HCT116 (cell line): ENCODE data around the gene CCR5AS.

Experiments
- ATAC-seq: fragments of 200-7000 bp; cut with Tn5 transposase; 2 replicates; pipeline ENCODE4 v1.9.1; 2020; ENCODE audit warnings: mild to moderate bottlenecking, moderate library complexity
- BruUV-seq: library from RNA; stranded (reverse); fragments of 400-500 nt; replicated peaks from 2 replicates; lab custom pipeline; 2021; lab: Mats Ljungman, UMichigan
- CTCF ChIA-PET: fragments of 300-600 bp; sonication (Branson Sonifier 250); formaldehyde crosslinking; loops from one replicate; lab custom pipeline; 2021; ENCODE audit warnings: antibody characterized with exemption; lab: Charles Lee
- POLR2A ChIA-PET: fragments of 300-600, 350-600 bp; sonication (Branson Sonifier 250); formaldehyde crosslinking; loops from one replicate; lab custom pipeline; 2021; ENCODE audit warnings: antibody characterized with exemption; lab: Charles Lee
- RAD21 ChIA-PET, 2 experiments: fragments of 300-600 bp; sonication (Branson Sonifier 250); formaldehyde crosslinking; loops; one replicate each; lab custom pipeline; 2023; ENCODE audit warnings: low total read pairs in 2 of 2; ENCODE audit not compliant: uncharacterized antibody in 2 of 2, unreplicated experiment in 2 of 2, low non-redundant PET in 1 of 2; lab: Charles Lee
- DNase-seq: peaks from one replicate; pipeline ENCODE4 v3.0.0-alpha.2; 2010; ENCODE audit warnings: low read depth, low spot score
- H2AFZ ChIP-seq: fragments of 200-600 bp; shearing (Covaris generic), sonication (generic); 2 replicates; pipeline ENCODE4 v1.6.1; 2017; ENCODE audit warnings: low read depth, mixed run types, mixed read lengths, antibody characterized with exemption, low read length; ENCODE audit not compliant: poor library complexity, severe bottlenecking
- H3K27ac ChIP-seq: 2 replicates; pipeline ENCODE4 v1.5.1; 2012; ENCODE audit warnings: low read depth, low read length
- H3K27me3 ChIP-seq: fragments of 200-600 bp; sonication (generic); 2 replicates; pipeline ENCODE4 v1.6.1; 2016; ENCODE audit warnings: mixed run types, low read length, mixed read lengths; ENCODE audit not compliant: insufficient read depth
- H3K36me3 ChIP-seq, 2 experiments: fragments of 200-500 bp in 1 of 2; fragments of 200-600 bp in 1 of 2; sonication (Bioruptor generic) in 1 of 2; sonication (generic) in 1 of 2; 2 replicates each; pipeline versions ENCODE4 v1.5.1 to v1.6.1; 2014 to 2016; ENCODE audit warnings: low read length in 2 of 2, inconsistent platforms in 1 of 2, mixed read lengths in 1 of 2, mixed run types in 1 of 2; ENCODE audit not compliant: insufficient read depth in 2 of 2, control insufficient read depth in 1 of 2
- H3K4me1 ChIP-seq, 2 experiments: fragments of 200-600 bp in 1 of 2; sonication (generic) in 1 of 2; 2 replicates each; pipeline versions ENCODE4 v1.5.1 to v1.6.1; 2012 to 2017; ENCODE audit warnings: low read length in 2 of 2, inconsistent platforms in 1 of 2, mild to moderate bottlenecking in 1 of 2, mixed read lengths in 1 of 2, mixed run types in 1 of 2, moderate library complexity in 1 of 2; ENCODE audit not compliant: insufficient read depth in 2 of 2, control insufficient read depth in 1 of 2
- H3K4me2 ChIP-seq: fragments of 200-600 bp; sonication (generic); 2 replicates; pipeline ENCODE4 v1.6.1; 2017; ENCODE audit warnings: mixed run types, low read length, mixed read lengths
- H3K4me3 ChIP-seq, 2 experiments: fragments of 200-600 bp in 1 of 2; sonication (generic) in 1 of 2; replicated peaks in 1 of 2; 2 replicates each; pipeline ENCODE4 v1.5.1; 2011 to 2016; ENCODE audit warnings: low read length in 2 of 2, control low read depth in 1 of 2, low read depth in 1 of 2, mild to moderate bottlenecking in 1 of 2, mixed read lengths in 1 of 2, mixed run types in 1 of 2
- H3K79me2 ChIP-seq: fragments of 200-600 bp; sonication (generic); 2 replicates; pipeline ENCODE4 v1.6.1; 2017; ENCODE audit warnings: mild to moderate bottlenecking, mixed run types, low read length, moderate library complexity, mixed read lengths; ENCODE audit not compliant: insufficient read depth
- H3K9ac ChIP-seq: fragments of 200-600 bp; sonication (generic); 2 replicates; pipeline ENCODE4 v1.6.1; 2016; ENCODE audit warnings: low read length, mixed read lengths
- H3K9me2 ChIP-seq: fragments of 200-600 bp; sonication (generic), shearing (Covaris generic); 2 replicates; pipeline ENCODE4 v1.6.1; 2017; ENCODE audit warnings: mixed run types, mild to moderate bottlenecking, moderate library complexity; ENCODE audit not compliant: insufficient read depth
- H3K9me3 ChIP-seq, 2 experiments: fragments of 200-500 bp in 1 of 2; fragments of 200-600 bp in 1 of 2; sonication (Bioruptor generic) in 1 of 2; sonication (generic) in 1 of 2; 2 replicates each; pipeline ENCODE4 v1.6.1; 2014 to 2017; ENCODE audit warnings: low read length in 2 of 2, mixed read lengths in 2 of 2, inconsistent platforms in 1 of 2, low read depth in 1 of 2, mild to moderate bottlenecking in 1 of 2, mixed run types in 1 of 2, moderate library complexity in 1 of 2; ENCODE audit not compliant: control insufficient read depth in 1 of 2, insufficient read depth in 1 of 2
- H4K20me1 ChIP-seq: fragments of 200-600 bp; sonication (generic), shearing (Covaris generic); 2 replicates; pipeline ENCODE4 v1.6.1; 2017; ENCODE audit warnings: mixed run types, mild to moderate bottlenecking, moderate library complexity; ENCODE audit not compliant: insufficient read depth
- CEBPB ChIP-seq: IDR thresholded peaks from 2 replicates; pipeline ENCODE4 v1.6.1; 2012; ENCODE audit warnings: low read depth
- CTCF ChIP-seq, 3 experiments: fragments of 200-600 bp in 1 of 3; sonication (generic) in 1 of 3; IDR thresholded peaks in 2 of 3; conservative IDR thresholded peaks in 1 of 3; 2 replicates each; pipeline ENCODE4 v1.5.1; 2012 to 2017; ENCODE audit warnings: low read depth in 2 of 3, low read length in 2 of 3, antibody characterized with exemption in 1 of 3, borderline replicate concordance in 1 of 3, control low read depth in 1 of 3, mild to moderate bottlenecking in 1 of 3, mixed read lengths in 1 of 3, mixed run types in 1 of 3, moderate library complexity in 1 of 3; ENCODE audit not compliant: insufficient read depth in 1 of 3
- FOSL1 ChIP-seq: IDR thresholded peaks from 2 replicates; pipeline ENCODE4 v1.6.1; 2012; ENCODE audit warnings: low read depth
- JUND ChIP-seq: IDR thresholded peaks from 2 replicates; pipeline ENCODE4 v1.6.1; 2012
- MAX ChIP-seq: IDR thresholded peaks from 2 replicates; pipeline ENCODE4 v1.6.1; 2012
- REST ChIP-seq: IDR thresholded peaks from 2 replicates; pipeline ENCODE4 v1.6.1; 2012; ENCODE audit warnings: low read depth
- SP1 ChIP-seq: IDR thresholded peaks from 2 replicates; pipeline ENCODE4 v1.6.1; 2012; ENCODE audit warnings: low read depth
- SRF ChIP-seq: IDR thresholded peaks from 2 replicates; pipeline ENCODE4 v1.6.1; 2012; ENCODE audit warnings: low read depth
- TCF7L2 ChIP-seq: IDR thresholded peaks from 2 replicates; pipeline ENCODE4 v1.7.0; 2011; ENCODE audit warnings: borderline replicate concordance, inconsistent platforms; ENCODE audit not compliant: insufficient read depth, insufficient read length; ENCODE audit errors: extremely low read depth
- intact Hi-C: fragments of 100-400 bp; cut with micrococcal nuclease; formaldehyde crosslinking; loops from 2 replicates; pipeline ENCODE4 v1.10.0; 2022

Gene CCR5AS

GRCh38 chr3:46453526-46454208, 46.8 kb upstream of the CCR5AS start:
- Histone ChIP-seq H3K9ac (no peak overlapping the region), H3K9me2 (no peaks in the 10 kb centered on the region), H2AFZ (no peak overlapping the region), H3K27ac (no peak overlapping the region), H3K27me3 (0 out of 2 replicates have a peak, but pooled peaks cover 13% of the 10 kb centered on the region), H3K4me2 (no peak overlapping the region), H3K4me3 (no peak overlapping the region), H3K79me2 (no peaks in the 10 kb centered on the region), H4K20me1 (no peaks in the 10 kb centered on the region), H3K4me1 (no peaks in the 10 kb centered on the region), H3K36me3 (no peaks in the 10 kb centered on the region), H3K9me3 (no peaks in the 10 kb centered on the region)
- no peak for DNase-seq
- POLR2A ChIA-PET = no interaction called here
- RAD21 ChIA-PET = no interaction called here
- TF ChIP-seq SRF (no peak), REST (0 out of 2 replicates have a peak, but pooled peaks have one; percentile 24), JUND (no peak), SP1 (no peak), FOSL1 (no peak), MAX (no peak), TCF7L2 (no peak), CTCF (IDR thresholded peaks at IDR 0.05 in 2 of 3, conservative IDR thresholded peaks at IDR 0.05 in 1 of 3; ENCODE audit: borderline replicate concordance in 1 of 3, insufficient read depth in 1 of 3, low read depth in 2 of 3, low read length in 2 of 3) (no peak), CEBPB (no peak)
- no peak for ATAC-seq
- CTCF ChIA-PET = no interaction called here
- no TSS peak for BruUV-seq
- intact Hi-C loops = no loop called here
